Esophagus squamous epithelium (tissue), 5 donors: ENCODE data around the gene MYOZ2. TPM values are rescaled to one million over a fixed set of nuclear protein-coding genes. Genes with fewer than 3 reads are reported as not detected.

Source experiments
- DNase-seq: peaks from one replicate; lab custom pipeline; 2025; lab: John Stamatoyannopoulos, UW
- H3K27ac ChIP-seq, 4 donors: fragments of 200-600 bp; sonication (generic); one replicate each; pipeline ENCODE4 v1.5.1; 2016 to 2019; ENCODE audit warnings: mild to moderate bottlenecking in 1 of 4
- H3K27me3 ChIP-seq, 4 donors: fragments of 200-600 bp; sonication (generic); 1 replicate in 3 of 4; 2 replicates in 1 of 4; pipeline versions ENCODE4 v1.5.1 to v1.6.0; 2017 to 2021; ENCODE audit warnings: antibody characterized with exemption in 1 of 4
- H3K36me3 ChIP-seq, 3 donors: fragments of 200-600 bp; sonication (generic); one replicate each; pipeline ENCODE4 v1.5.1; 2016 to 2019
- H3K4me1 ChIP-seq, 3 donors: fragments of 200-600 bp; sonication (generic); one replicate each; pipeline ENCODE4 v1.5.1; 2017 to 2019
- H3K4me3 ChIP-seq, 4 donors: fragments of 200-600 bp; sonication (generic); 1 replicate in 3 of 4; 2 replicates in 1 of 4; pipeline ENCODE4 v1.5.1; 2016 to 2019; ENCODE audit warnings: mild to moderate bottlenecking in 2 of 4, moderate library complexity in 1 of 4
- H3K9me3 ChIP-seq, 3 donors: fragments of 200-600 bp; sonication (generic); one replicate each; pipeline ENCODE4 v1.5.1; 2016 to 2019
- CTCF ChIP-seq, 6 experiments: fragments of 450-650 bp in 4 of 6; fragments of 200-600 bp in 2 of 6; sonication (generic) in 2 of 6; IDR thresholded peaks; one replicate each; pipeline ENCODE4 v1.5.1; 2016 to 2019; ENCODE audit warnings: antibody characterized with exemption in 6 of 6, mild to moderate bottlenecking in 4 of 6, moderate library complexity in 4 of 6
- POLR2A ChIP-seq, 4 donors: fragments of 450-650 bp; IDR thresholded peaks; one replicate each; pipeline ENCODE4 v1.6.1; 2017; ENCODE audit warnings: antibody characterized with exemption in 4 of 4, mild to moderate bottlenecking in 4 of 4, moderate library complexity in 3 of 4
- WGBS, 2 donors: methylation state at CpG; one replicate each; pipeline ENCODE4 v1.1.5; 2018; 5-methylcytosine and 5-hydroxymethylcytosine counted together
- intact Hi-C: fragments of 100-400 bp; cut with DNase I; formaldehyde crosslinking; loops from one replicate; pipeline ENCODE4 v1.15.0; 2022
- total RNA-seq, 4 donors: library from RNA; depleted of rRNA; stranded (reverse); fragments of >200 nt; gene quantifications; one replicate each; pipeline ENCODE4 v1.1.0, GENCODE V29; 2016
- donor health status: DM: yes; HTN: yes; CAD: no.

Gene MYOZ2
- total RNA-seq, 4 donors from 2014 or later, result not detected

GRCh38 chr4:119097282-119097900 lies 38.2 kb upstream of the MYOZ2 start:
- intact Hi-C loops, result no loop called here
- Histone ChIP-seq H3K27ac (no peak overlapping the region), H3K4me3 (no peak overlapping the region), H3K36me3 (no peaks in the 10 kb centered on the region), H3K9me3 (no peaks in the 10 kb centered on the region), H3K4me1 (peaks cover 0 to 18% (median 3%) of the 10 kb centered on the region in 3 donors), H3K27me3 (no peaks in the 10 kb centered on the region)
- no peak for TF ChIP-seq POLR2A (IDR thresholded peaks at IDR 0.05)
- no peak for TF ChIP-seq CTCF (IDR thresholded peaks at IDR 0.05)
- no peak for DNase-seq
- 95 to 100% methylated on average over 2 of the region's 2 CpGs for WGBS, 2 donors

GRCh38 chr4:119098306-119098705 lies 37.3 kb upstream of the MYOZ2 start:
- peaks cover 0 to 24% (median 10%) of the 10 kb centered on the region in 3 donors for H3K4me1 ChIP-seq
- no peaks in the 10 kb centered on the region for H3K9me3 ChIP-seq
- peak overlapping the region in 1 of 4 donors; percentile 8 for H3K27ac ChIP-seq
- WGBS, 2 donors, result 95 to 100% methylated on average over 1 of the region's 1 CpG
- H3K36me3 ChIP-seq, result no peaks in the 10 kb centered on the region
- intact Hi-C loops, result no loop called here
- no peak overlapping the region for H3K4me3 ChIP-seq
- no peak for DNase-seq
- H3K27me3 ChIP-seq, result no peaks in the 10 kb centered on the region
- TF ChIP-seq POLR2A (IDR thresholded peaks at IDR 0.05), result no peak
- no peak for TF ChIP-seq CTCF (IDR thresholded peaks at IDR 0.05)

GRCh38 chr4:119099227-119099810 lies 36.3 kb upstream of the MYOZ2 start:
- no peaks in the 10 kb centered on the region for H3K9me3 ChIP-seq
- H3K27me3 ChIP-seq, result no peaks in the 10 kb centered on the region
- H3K4me3 ChIP-seq, result no peak overlapping the region
- peaks cover 0 to 28% (median 10%) of the 10 kb centered on the region in 3 donors for H3K4me1 ChIP-seq
- DNase-seq, result no peak
- WGBS, 2 donors, result 60 to 63% methylated on average over 1 of the region's 1 CpG
- TF ChIP-seq POLR2A (IDR thresholded peaks at IDR 0.05) (no peak), CTCF (IDR thresholded peaks at IDR 0.05) (no peak)
- intact Hi-C loops, result no loop called here
- H3K27ac ChIP-seq, result peak overlapping the region in 2 of 4 donors; percentile 8 to 42
- H3K36me3 ChIP-seq, result no peaks in the 10 kb centered on the region

GRCh38 chr4:119100655-119101054 lies 35.0 kb upstream of the MYOZ2 start:
- Histone ChIP-seq H3K4me3 (no peak overlapping the region), H3K9me3 (no peaks in the 10 kb centered on the region), H3K27ac (no peak overlapping the region), H3K36me3 (no peaks in the 10 kb centered on the region), H3K27me3 (no peaks in the 10 kb centered on the region), H3K4me1 (peaks cover 0 to 35% (median 12%) of the 10 kb centered on the region in 3 donors)
- WGBS, 2 donors, result 0% methylated on average over 1 of the region's 1 CpG
- intact Hi-C loops, result no loop called here
- DNase-seq, result no peak
- TF ChIP-seq CTCF (IDR thresholded peaks at IDR 0.05) (no peak), POLR2A (IDR thresholded peaks at IDR 0.05) (no peak)

GRCh38 chr4:119103263-119103662 lies 32.4 kb upstream of the MYOZ2 start:
- H3K9me3 ChIP-seq, result no peaks in the 10 kb centered on the region
- TF ChIP-seq POLR2A (IDR thresholded peaks at IDR 0.05) (no peak), CTCF (IDR thresholded peaks at IDR 0.05) (no peak)
- H3K4me1 ChIP-seq, result peaks cover 0 to 46% (median 21%) of the 10 kb centered on the region in 3 donors
- WGBS, 2 donors, result 15 to 33% methylated on average over 2 of the region's 2 CpGs
- H3K4me3 ChIP-seq, result no peak overlapping the region
- DNase-seq, result no peak
- intact Hi-C loops, result no loop called here
- no peaks in the 10 kb centered on the region for H3K27me3 ChIP-seq
- H3K36me3 ChIP-seq, result no peaks in the 10 kb centered on the region
- peak overlapping the region; percentile 65 to 86 (median 72) for H3K27ac ChIP-seq
